NCI-H2171 (cell line): ENCODE results near the gene RMI2.

ENCODE experiments used
- DNase-seq: peaks from one replicate; lab custom pipeline; 2025; lab: John Stamatoyannopoulos, UW

The RMI2 gene

DNA sequence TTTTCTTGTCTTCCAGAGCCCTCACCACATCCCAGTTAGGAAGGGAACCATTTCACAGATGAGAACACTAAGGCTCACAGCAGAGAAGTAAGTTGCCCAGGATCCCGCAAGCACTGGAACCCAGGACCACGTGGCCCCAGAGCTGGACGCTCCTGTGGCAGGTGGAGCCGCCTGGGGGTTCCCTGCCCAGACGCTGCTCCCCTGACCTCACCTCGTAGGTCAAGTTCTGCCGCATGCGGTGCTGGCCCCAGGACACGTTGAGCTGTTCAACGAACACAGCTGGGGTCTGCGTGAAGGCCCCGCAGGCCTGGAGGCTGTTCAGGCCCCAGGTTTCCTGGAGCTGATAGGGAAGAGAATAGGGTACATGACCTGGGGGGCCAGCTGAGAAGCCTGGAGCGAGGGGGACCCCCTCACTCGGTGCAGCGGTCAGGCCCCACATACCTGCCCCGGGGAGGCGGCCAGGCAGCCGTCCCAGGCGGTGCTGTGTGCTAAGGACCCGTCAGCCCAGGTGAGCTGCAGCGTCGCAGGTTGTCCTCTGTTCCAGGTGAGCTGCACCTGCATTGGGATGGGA, 54.1 kb downstream of the RMI2 start:
- no peak for DNase-seq

GRCh38 chr16:11400076-11400475, 54.8 kb downstream of the RMI2 start:
- DNase-seq, result no peak
